Peyer's patch (tissue), 4 donors: ENCODE measurements around the gene ARV1. TPM values are rescaled to one million over a fixed set of nuclear protein-coding genes. Genes with fewer than 3 reads are reported as not detected.
A peak's percentile ranks its signal among the peaks of the same experiment; 100 is the strongest.

ENCODE experiments used
- DNase-seq, 3 donors: peaks; one replicate each; pipeline ENCODE4 v3.0.0-alpha.2; 2017 to 2019
- H3K27ac ChIP-seq, 4 donors: fragments of 200-600 bp; sonication (generic); one replicate each; pipeline ENCODE4 v1.5.1; 2016 to 2019
- H3K27me3 ChIP-seq, 2 donors: fragments of 200-600 bp; sonication (generic); one replicate each; pipeline ENCODE4 v1.5.1; 2019
- H3K36me3 ChIP-seq, 3 donors: fragments of 200-600 bp; sonication (generic); one replicate each; pipeline ENCODE4 v1.5.1; 2016 to 2019
- H3K4me1 ChIP-seq, 4 donors: fragments of 200-600 bp; sonication (generic); one replicate each; pipeline ENCODE4 v1.5.1; 2016 to 2019
- H3K4me3 ChIP-seq, 4 donors: fragments of 200-600 bp; sonication (generic); 1 replicate in 3 of 4; 2 replicates in 1 of 4; pipeline ENCODE4 v1.5.1; 2016 to 2019; ENCODE audit warnings: mild to moderate bottlenecking in 1 of 4
- H3K9me3 ChIP-seq, 4 donors: fragments of 200-600 bp; sonication (generic); one replicate each; pipeline ENCODE4 v1.5.1; 2016 to 2019; ENCODE audit warnings: mild to moderate bottlenecking in 1 of 4
- CTCF ChIP-seq, 6 experiments: fragments of 450-650 bp in 4 of 6; fragments of 200-600 bp in 2 of 6; sonication (generic) in 1 of 6; IDR thresholded peaks; one replicate each; pipeline ENCODE4 v1.5.1; 2017 to 2019; ENCODE audit warnings: antibody characterized with exemption in 6 of 6, mild to moderate bottlenecking in 3 of 6, moderate library complexity in 1 of 6
- POLR2A ChIP-seq, 2 donors: fragments of 450-650 bp; IDR thresholded peaks; one replicate each; pipeline ENCODE4 v1.5.1; 2017; ENCODE audit warnings: antibody characterized with exemption in 2 of 2, mild to moderate bottlenecking in 2 of 2, moderate library complexity in 2 of 2
- total RNA-seq, 4 donors: library from RNA; depleted of rRNA; stranded (reverse); fragments of >200 nt; gene quantifications; one replicate each; pipeline ENCODE4 v1.1.0, GENCODE V29; 2016

Gene ARV1
- total RNA-seq, 4 donors from 2014 or later, result 13.2 to 28.9 (median 21.0) TPM

- H3K27me3 ChIP-seq, result no peaks in the 10 kb centered on the region
- no peak for TF ChIP-seq POLR2A (IDR thresholded peaks at IDR 0.05)
- no peak for TF ChIP-seq CTCF (IDR thresholded peaks at IDR 0.05)
- peaks cover 0 to 12% (median 0%) of the 10 kb centered on the region in 3 donors for H3K36me3 ChIP-seq
- peak overlapping the region in 2 of 4 donors; percentile 17 to 31 for H3K27ac ChIP-seq
- H3K4me1 ChIP-seq, result peaks cover 0 to 18% (median 0%) of the 10 kb centered on the region in 4 donors
- H3K9me3 ChIP-seq, result no peaks in the 10 kb centered on the region
- DNase-seq, result peak in 2 of 3 donors; percentile 65 to 70
- H3K4me3 ChIP-seq, result no peak overlapping the region
Observed at GRCh38 chr1:230985711-230986110, 6.8 kb downstream of the ARV1 start.

- TF ChIP-seq POLR2A (IDR thresholded peaks at IDR 0.05) (no peak), CTCF (IDR thresholded peaks at IDR 0.05) (no peak)
- peak in 1 of 3 donors; percentile 58 for DNase-seq
- Histone ChIP-seq H3K4me1 (peaks cover 0 to 17% (median 0%) of the 10 kb centered on the region in 4 donors), H3K36me3 (peaks cover 0 to 15% (median 0%) of the 10 kb centered on the region in 3 donors), H3K4me3 (no peak overlapping the region), H3K27ac (no peak overlapping the region), H3K27me3 (no peaks in the 10 kb centered on the region), H3K9me3 (no peaks in the 10 kb centered on the region)
Observed at GRCh38 chr1:230986976-230987375, 8.1 kb downstream of the ARV1 start.

DNA sequence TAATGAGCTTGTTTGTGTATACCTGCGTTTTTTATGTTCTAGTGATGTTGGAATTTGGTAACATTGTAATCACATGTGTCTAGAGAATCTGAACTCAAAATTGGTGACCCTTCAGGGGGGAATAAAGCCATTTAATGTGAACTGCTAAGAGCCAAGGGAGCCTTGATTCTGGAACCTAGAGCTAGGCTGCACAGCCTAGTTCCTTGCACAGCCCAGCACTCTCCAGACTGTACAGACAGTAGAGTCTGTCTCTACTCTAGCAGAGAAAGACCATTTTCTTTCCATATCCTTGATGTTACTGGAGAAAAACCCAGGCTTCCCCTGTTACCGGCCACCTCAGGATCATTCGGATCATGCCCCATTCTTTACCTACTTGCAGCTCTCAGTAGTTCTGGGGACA lies 8.6 kb downstream of the ARV1 start:
- H3K4me3 ChIP-seq, result no peak overlapping the region
- peaks cover 0 to 19% (median 0%) of the 10 kb centered on the region in 3 donors for H3K36me3 ChIP-seq
- no peak for DNase-seq
- no peak overlapping the region for H3K27ac ChIP-seq
- H3K9me3 ChIP-seq, result no peaks in the 10 kb centered on the region
- TF ChIP-seq CTCF (IDR thresholded peaks at IDR 0.05) (no peak), POLR2A (IDR thresholded peaks at IDR 0.05) (no peak)
- H3K27me3 ChIP-seq, result no peaks in the 10 kb centered on the region
- peaks cover 0 to 12% (median 0%) of the 10 kb centered on the region in 4 donors for H3K4me1 ChIP-seq

DNA sequence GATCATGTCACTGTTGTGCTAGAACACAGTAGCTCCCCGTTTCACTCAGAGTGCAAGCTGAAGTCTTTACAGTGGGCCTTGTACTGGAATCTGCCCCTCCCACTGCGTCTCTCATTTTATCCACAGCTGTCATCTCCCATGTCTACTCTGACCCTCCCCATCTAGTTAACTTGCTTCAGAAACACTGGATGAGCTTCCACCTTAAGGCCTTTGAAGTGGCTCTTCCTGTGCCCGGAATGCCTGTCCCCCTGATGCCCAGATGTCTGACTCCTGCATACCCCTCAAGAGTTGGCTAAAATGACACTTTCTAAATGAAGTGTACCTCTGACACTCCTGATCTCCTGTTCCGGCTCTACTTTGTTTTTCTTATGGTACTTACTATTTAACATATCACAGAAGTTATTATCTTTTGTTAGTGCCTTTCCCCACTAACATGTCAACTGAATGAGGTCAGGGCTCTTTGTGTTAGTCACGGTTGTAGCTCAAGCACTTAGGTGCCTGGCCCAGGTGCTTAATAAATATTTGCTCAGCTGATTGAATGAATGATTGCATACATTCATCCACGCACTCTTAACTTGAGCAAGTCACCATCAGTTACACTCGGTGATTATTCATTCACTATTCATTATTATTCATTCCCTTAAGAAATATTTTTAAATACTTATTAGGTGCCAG lies 13.3 kb downstream of the ARV1 start:
- TF ChIP-seq CTCF (IDR thresholded peaks at IDR 0.05) (no peak), POLR2A (IDR thresholded peaks at IDR 0.05) (no peak)
- H3K9me3 ChIP-seq, result no peaks in the 10 kb centered on the region
- H3K27ac ChIP-seq, result no peak overlapping the region
- no peak for DNase-seq
- no peak overlapping the region for H3K4me3 ChIP-seq
- no peaks in the 10 kb centered on the region for H3K27me3 ChIP-seq
- peaks cover 0 to 43% (median 0%) of the 10 kb centered on the region in 3 donors for H3K36me3 ChIP-seq
- H3K4me1 ChIP-seq, result peaks cover 0 to 5% (median 0%) of the 10 kb centered on the region in 4 donors

DNA sequence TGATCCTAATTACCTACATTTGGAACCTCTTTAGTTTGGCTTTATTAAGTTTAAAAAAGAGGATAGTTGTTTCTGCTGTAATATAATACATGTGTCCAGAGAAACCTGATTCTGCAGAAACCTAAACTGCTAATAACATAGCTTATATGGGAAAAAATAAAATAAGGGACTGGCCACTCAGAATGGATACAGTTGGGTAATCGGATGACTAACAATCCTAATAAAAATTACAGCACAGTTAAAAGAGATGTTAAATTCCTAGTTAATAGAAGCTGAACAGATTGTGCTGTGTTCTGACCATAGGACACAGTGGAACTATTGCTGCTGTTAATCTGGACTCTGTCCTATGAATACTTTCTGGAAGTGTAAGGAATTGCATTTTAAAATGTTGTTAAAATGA lies 16.0 kb downstream of the ARV1 start:
- H3K4me1 ChIP-seq, result no peaks in the 10 kb centered on the region
- H3K9me3 ChIP-seq, result no peaks in the 10 kb centered on the region
- no peaks in the 10 kb centered on the region for H3K27me3 ChIP-seq
- H3K36me3 ChIP-seq, result peaks cover 0 to 65% (median 0%) of the 10 kb centered on the region in 3 donors
- H3K4me3 ChIP-seq, result no peak overlapping the region
- TF ChIP-seq CTCF (IDR thresholded peaks at IDR 0.05) (no peak), POLR2A (IDR thresholded peaks at IDR 0.05) (no peak)
- no peak overlapping the region for H3K27ac ChIP-seq
- DNase-seq, result no peak
